ENCODE data around the gene HHATL. TPM values are rescaled to one million over a fixed set of nuclear protein-coding genes. Genes with fewer than 3 reads are reported as not detected.

Gene HHATL
- total RNA-seq, 2 experiments from 2014 or later = not detected

DNA sequence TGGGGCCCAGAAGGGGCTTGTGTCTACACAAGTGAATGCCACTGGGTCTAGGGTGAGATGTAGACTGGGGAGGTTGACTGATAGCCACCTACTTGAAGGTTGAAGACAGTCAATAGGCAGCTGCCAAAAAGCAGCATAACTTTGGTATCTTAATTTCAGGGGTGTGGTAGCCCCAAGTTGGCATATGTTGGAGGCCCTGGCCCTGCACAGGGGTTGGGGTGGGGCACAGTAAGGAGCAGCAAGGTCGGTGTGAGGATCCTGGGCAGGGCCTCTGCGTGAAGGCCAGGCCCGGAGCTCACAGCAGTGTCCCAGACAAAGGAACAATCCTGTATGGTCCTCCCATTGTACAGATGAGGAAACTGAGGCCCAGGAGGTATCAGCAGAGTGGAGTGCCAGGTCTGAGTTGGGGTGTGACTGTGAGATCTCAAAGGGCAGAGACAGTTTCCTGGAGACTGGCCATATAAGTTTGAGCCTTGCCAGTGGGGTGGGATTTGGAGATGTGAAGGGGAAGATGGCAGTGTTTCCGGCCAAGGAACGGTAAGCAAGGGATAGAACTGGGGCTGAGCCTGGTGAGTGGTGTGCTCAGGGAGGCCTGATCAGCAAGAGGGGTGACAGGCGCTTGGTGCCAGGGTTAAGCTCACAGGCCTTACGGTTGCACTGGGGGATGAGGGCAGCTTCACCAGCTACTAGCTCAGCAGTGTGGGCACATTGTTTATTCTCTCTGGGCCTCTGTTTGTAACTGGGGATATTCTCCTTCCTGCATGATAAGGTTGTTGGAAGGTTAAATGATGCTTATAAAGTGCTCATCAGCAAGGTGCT is 15.6 kb downstream of the HHATL start:
- H3K9me3 Mint-ChIP-seq = no peaks in the 10 kb centered on the region
- ChIA-PET CTCF (interaction anchor here (0.9 to 1.8 kb wide), 2 partner anchors 10 to 34 kb away, joined by 3 to 4 read pairs; no protein-coding TSS in a partner anchor), POLR2A (interaction anchor here (0.6 kb wide), 1 partner anchor 142 kb away, joined by 4 read pairs; no protein-coding TSS in a partner anchor)
- peaks cover 17% of the 10 kb centered on the region for H3K27me3 Mint-ChIP-seq
- no peak overlapping the region for H3K4me3 Mint-ChIP-seq
- no peaks in the 10 kb centered on the region for H3K36me3 Mint-ChIP-seq (ENCODE audit: low read depth)
- peaks cover 2% of the 10 kb centered on the region for H3K4me1 Mint-ChIP-seq
- no peak overlapping the region for H3K27ac Mint-ChIP-seq
- no peak for DNase-seq

DNA sequence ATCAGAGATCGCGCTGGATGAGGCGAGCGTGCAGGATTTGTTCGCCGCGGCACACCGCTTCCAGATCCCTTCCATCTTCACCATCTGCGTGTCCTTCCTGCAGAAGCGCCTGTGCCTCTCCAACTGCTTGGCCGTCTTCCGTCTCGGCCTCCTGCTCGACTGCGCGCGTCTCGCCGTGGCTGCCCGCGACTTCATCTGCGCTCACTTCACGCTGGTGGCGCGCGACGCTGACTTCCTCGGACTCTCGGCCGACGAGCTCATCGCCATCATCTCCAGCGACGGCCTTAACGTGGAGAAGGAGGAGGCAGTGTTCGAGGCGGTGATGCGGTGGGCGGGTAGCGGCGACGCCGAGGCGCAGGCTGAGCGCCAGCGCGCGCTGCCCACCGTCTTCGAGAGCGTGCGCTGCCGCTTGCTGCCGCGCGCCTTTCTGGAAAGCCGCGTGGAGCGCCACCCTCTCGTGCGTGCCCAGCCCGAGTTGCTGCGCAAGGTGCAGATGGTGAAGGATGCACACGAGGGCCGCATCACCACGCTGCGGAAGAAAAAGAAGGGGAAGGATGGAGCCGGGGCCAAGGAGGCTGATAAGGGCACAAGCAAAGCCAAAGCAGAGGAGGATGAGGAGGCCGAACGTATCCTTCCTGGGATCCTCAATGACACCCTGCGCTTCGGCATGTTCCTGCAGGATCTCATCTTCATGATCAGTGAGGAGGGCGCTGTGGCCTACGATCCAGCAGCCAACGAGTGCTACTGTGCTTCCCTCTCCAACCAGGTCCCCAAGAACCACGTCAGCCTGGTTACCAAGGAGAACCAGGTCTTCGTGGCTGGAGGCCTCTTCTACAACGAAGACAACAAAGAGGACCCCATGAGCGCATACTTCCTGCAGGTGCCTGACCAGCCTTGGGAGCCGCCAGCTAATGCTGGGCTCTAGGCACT is 16.4 kb downstream of the HHATL start:
- Mint-ChIP-seq H3K9me3 (no peaks in the 10 kb centered on the region), H3K36me3 (ENCODE audit: low read depth) (no peaks in the 10 kb centered on the region), H3K27me3 (peaks cover 17% of the 10 kb centered on the region), H3K4me1 (peaks cover 2% of the 10 kb centered on the region), H3K27ac (no peak overlapping the region), H3K4me3 (peak overlapping the region; percentile 18)
- ChIA-PET POLR2A (no interaction called here), CTCF (interaction anchor here (0.9 to 1.8 kb wide), 3 partner anchors 11 to 58 kb away, joined by 4 to 6 read pairs (median 5); no protein-coding TSS in a partner anchor)
- no peak for DNase-seq

GRCh38 chr3:42685363-42685881 is 17.2 kb downstream of the HHATL start, which contains the start of gene KLHL40:
KLHL40 (plus strand) TSS chr3:42685537; CDS start chr3:42685619, 82 bp downstream.
- POLR2A ChIA-PET = no interaction called here
- Mint-ChIP-seq H3K4me1 (peaks cover 2% of the 10 kb centered on the region), H3K27me3 (peaks cover 17% of the 10 kb centered on the region), H3K9me3 (no peaks in the 10 kb centered on the region), H3K4me3 (peak within 1 kb of the TSS; percentile 18), H3K36me3 (ENCODE audit: low read depth) (no peaks in the 10 kb centered on the region), H3K27ac (no peak within 1 kb of the TSS)
- DNase-seq = no peak
- CTCF ChIA-PET = interaction anchor here (0.9 to 1.8 kb wide), 3 partner anchors 12 to 59 kb away, joined by 4 to 6 read pairs (median 5); no protein-coding TSS in a partner anchor

- ChIA-PET CTCF (interaction anchor here (0.9 to 1.6 kb wide), 3 partner anchors 11 to 60 kb away, joined by 4 to 6 read pairs (median 5); no protein-coding TSS in a partner anchor), POLR2A (no interaction called here)
- no peak overlapping the region for H3K27ac Mint-ChIP-seq
- no peaks in the 10 kb centered on the region for H3K9me3 Mint-ChIP-seq
- H3K27me3 Mint-ChIP-seq = peaks cover 19% of the 10 kb centered on the region
- H3K36me3 Mint-ChIP-seq (ENCODE audit: low read depth) = no peaks in the 10 kb centered on the region
- peaks cover 2% of the 10 kb centered on the region for H3K4me1 Mint-ChIP-seq
- no peak overlapping the region for H3K4me3 Mint-ChIP-seq
- DNase-seq = no peak
These were observed 17.8 kb downstream of the HHATL start for GRCh38 chr3:42684632-42685362.

DNA sequence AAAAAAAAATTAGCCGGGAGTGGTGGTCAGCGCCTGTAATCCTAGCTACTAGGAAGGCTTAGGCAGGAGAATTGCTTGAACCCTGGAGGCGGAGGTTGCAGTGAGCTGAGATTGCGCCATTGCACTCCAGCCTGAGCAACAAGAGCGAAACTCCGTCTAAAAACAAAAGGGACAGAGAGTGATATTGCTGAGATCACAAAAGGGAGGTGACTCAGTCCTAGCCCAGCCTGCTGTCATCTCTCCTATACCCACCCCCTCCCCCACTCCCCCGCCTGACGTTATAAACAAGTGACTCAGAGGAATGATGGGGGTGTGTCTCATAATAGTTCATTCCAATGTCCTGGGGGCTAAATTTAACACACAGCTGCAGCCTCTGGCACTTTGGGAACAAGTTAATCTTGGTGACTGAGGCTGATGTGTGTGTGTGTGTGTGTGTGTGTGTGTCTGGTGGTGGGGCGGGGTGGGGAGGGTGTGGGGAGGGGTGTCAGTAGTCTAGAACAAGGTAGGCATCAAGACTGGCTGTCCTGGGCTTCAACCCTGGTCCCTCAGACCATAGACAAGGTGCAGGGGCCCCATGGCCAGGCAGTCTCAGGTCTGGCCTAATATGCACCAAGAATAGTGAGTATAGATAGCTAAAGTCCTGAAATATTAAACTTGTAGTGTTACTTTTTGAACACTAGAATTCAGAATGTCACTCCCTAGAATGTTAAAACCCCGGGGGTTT is 18.6 kb downstream of the HHATL start:
- no peak overlapping the region for H3K4me3 Mint-ChIP-seq
- DNase-seq = no peak
- H3K36me3 Mint-ChIP-seq (ENCODE audit: low read depth) = no peaks in the 10 kb centered on the region
- peaks cover 2% of the 10 kb centered on the region for H3K4me1 Mint-ChIP-seq
- H3K9me3 Mint-ChIP-seq = no peaks in the 10 kb centered on the region
- ChIA-PET CTCF (interaction anchor here (1.0 to 1.6 kb wide), 2 partner anchors 12 to 61 kb away, joined by 4 to 5 read pairs; no protein-coding TSS in a partner anchor), POLR2A (no interaction called here)
- H3K27me3 Mint-ChIP-seq = peaks cover 17% of the 10 kb centered on the region
- no peak overlapping the region for H3K27ac Mint-ChIP-seq

GRCh38 chr3:42682301-42683070 is 20.1 kb downstream of the HHATL start:
- Mint-ChIP-seq H3K27me3 (peaks cover 17% of the 10 kb centered on the region), H3K9me3 (peaks cover 6% of the 10 kb centered on the region), H3K4me3 (no peak overlapping the region), H3K27ac (no peak overlapping the region), H3K4me1 (peaks cover 2% of the 10 kb centered on the region), H3K36me3 (ENCODE audit: low read depth) (no peaks in the 10 kb centered on the region)
- ChIA-PET POLR2A (no interaction called here), CTCF (interaction anchor here (0.6 kb wide), 1 partner anchor 216 kb away, joined by 3 read pairs; no protein-coding TSS in a partner anchor)
- DNase-seq = no peak

- POLR2A ChIA-PET = no interaction called here
- CTCF ChIA-PET = no interaction called here
- Mint-ChIP-seq H3K9me3 (peaks cover 9% of the 10 kb centered on the region), H3K27ac (no peak overlapping the region), H3K4me3 (no peak overlapping the region), H3K4me1 (peaks cover 2% of the 10 kb centered on the region), H3K36me3 (ENCODE audit: low read depth) (no peaks in the 10 kb centered on the region), H3K27me3 (peaks cover 11% of the 10 kb centered on the region)
- DNase-seq = no peak
These were observed 21.1 kb downstream of the HHATL start for GRCh38 chr3:42681361-42682038.

- ChIA-PET CTCF (no interaction called here), POLR2A (no interaction called here)
- DNase-seq = no peak
- peaks cover 9% of the 10 kb centered on the region for H3K27me3 Mint-ChIP-seq
- no peak overlapping the region for H3K4me3 Mint-ChIP-seq
- no peaks in the 10 kb centered on the region for H3K36me3 Mint-ChIP-seq (ENCODE audit: low read depth)
- H3K9me3 Mint-ChIP-seq = peaks cover 13% of the 10 kb centered on the region
- no peak overlapping the region for H3K27ac Mint-ChIP-seq
- H3K4me1 Mint-ChIP-seq = peaks cover under 1% of the 10 kb centered on the region
These were observed 21.8 kb downstream of the HHATL start for GRCh38 chr3:42680806-42681205.

GRCh38 chr3:42680271-42680670 is 22.3 kb downstream of the HHATL start:
- Mint-ChIP-seq H3K27me3 (peaks cover 6% of the 10 kb centered on the region), H3K36me3 (ENCODE audit: low read depth) (no peaks in the 10 kb centered on the region), H3K4me1 (no peaks in the 10 kb centered on the region), H3K27ac (no peak overlapping the region), H3K4me3 (no peak overlapping the region), H3K9me3 (peaks cover 14% of the 10 kb centered on the region)
- DNase-seq = no peak
- CTCF ChIA-PET = no interaction called here
- POLR2A ChIA-PET = no interaction called here

DNA sequence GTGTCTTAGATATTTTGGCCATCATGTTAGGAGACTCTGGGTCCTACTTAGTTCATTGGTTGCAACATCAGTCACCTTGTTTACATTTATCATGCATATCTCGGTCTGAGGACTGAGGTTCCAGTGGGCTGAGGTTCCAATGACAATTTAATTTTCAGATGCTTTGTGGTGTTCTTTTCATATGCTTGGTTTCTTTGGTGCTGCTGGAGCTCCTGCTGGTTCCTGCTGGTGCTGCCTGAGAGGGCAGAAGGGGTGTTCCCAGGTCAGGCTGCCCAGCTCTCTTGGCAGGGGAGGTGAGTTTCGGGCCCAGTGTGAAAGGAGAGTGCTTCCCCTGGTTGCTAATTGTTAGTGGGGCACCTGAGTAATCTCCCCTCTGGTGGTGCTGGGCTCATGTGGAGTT is 24.2 kb downstream of the HHATL start:
- Mint-ChIP-seq H3K4me3 (no peak overlapping the region), H3K36me3 (ENCODE audit: low read depth) (no peaks in the 10 kb centered on the region), H3K9me3 (peaks cover 14% of the 10 kb centered on the region), H3K27me3 (peaks cover 15% of the 10 kb centered on the region), H3K4me1 (no peaks in the 10 kb centered on the region), H3K27ac (no peak overlapping the region)
- ChIA-PET CTCF (no interaction called here), POLR2A (no interaction called here)
- no peak for DNase-seq

GRCh38 chr3:42675909-42676308 is 26.7 kb downstream of the HHATL start:
- peaks cover 14% of the 10 kb centered on the region for H3K9me3 Mint-ChIP-seq
- ChIA-PET CTCF (no interaction called here), POLR2A (no interaction called here)
- no peaks in the 10 kb centered on the region for H3K36me3 Mint-ChIP-seq (ENCODE audit: low read depth)
- H3K27me3 Mint-ChIP-seq = peaks cover 10% of the 10 kb centered on the region
- H3K27ac Mint-ChIP-seq = no peak overlapping the region
- no peaks in the 10 kb centered on the region for H3K4me1 Mint-ChIP-seq
- H3K4me3 Mint-ChIP-seq = no peak overlapping the region
- DNase-seq = no peak

Measured in activated CD4-positive, alpha-beta T cell treated with anti-CD3 and anti-CD28 coated beads, Interleukin-2, amount 10 ng/mL, durations not matched to agents 7 days and 5 days (primary cell).